Neutrophil (primary cell): ENCODE measurements around the gene BMP2K.

ENCODE experiments used
- H3K27ac ChIP-seq: fragments of 200-600 bp; sonication (generic); 2 replicates; pipeline ENCODE4 v1.5.1; 2016; ENCODE audit warnings: mild to moderate bottlenecking, moderate library complexity
- H3K27me3 ChIP-seq: fragments of 200-600 bp; sonication (generic); 2 replicates; pipeline ENCODE4 v1.6.0; 2016; ENCODE audit warnings: mild to moderate bottlenecking
- H3K36me3 ChIP-seq: fragments of 200-600 bp; sonication (generic); 2 replicates; pipeline ENCODE4 v1.5.1; 2017
- H3K4me1 ChIP-seq, 2 experiments: fragments of 200-600 bp in 1 of 2; sonication (generic) in 1 of 2; 1 replicate in 1 of 2; 2 replicates in 1 of 2; pipeline versions ENCODE4 v1.5.1 to v1.6.1; 2013 to 2016; ENCODE audit warnings: low read depth in 1 of 2, low read length in 1 of 2, mild to moderate bottlenecking in 1 of 2, moderate library complexity in 1 of 2; ENCODE audit not compliant: control insufficient read depth in 1 of 2, insufficient read depth in 1 of 2
- H3K4me3 ChIP-seq, 2 experiments: fragments of 200-600 bp in 1 of 2; sonication (generic) in 1 of 2; 1 replicate in 1 of 2; 2 replicates in 1 of 2; pipeline ENCODE4 v1.5.1; 2013 to 2016; ENCODE audit warnings: low read depth in 1 of 2, low read length in 1 of 2, mild to moderate bottlenecking in 1 of 2, moderate library complexity in 1 of 2
- H3K9me3 ChIP-seq: fragments of 200-600 bp; sonication (generic); 2 replicates; pipeline ENCODE4 v1.5.1; 2016
- CTCF ChIP-seq: fragments of 200-600 bp; sonication (generic); IDR thresholded peaks from 2 replicates; pipeline ENCODE4 v1.5.1; 2016; ENCODE audit warnings: antibody characterized with exemption

BMP2K gene

GRCh38 chr4:78945651-78946179 lies 169.6 kb downstream of the BMP2K start:
- H3K4me3 ChIP-seq = no peak overlapping the region
- H3K27ac ChIP-seq = no peak overlapping the region
- no peaks in the 10 kb centered on the region for H3K9me3 ChIP-seq
- no peak for TF ChIP-seq CTCF
- H3K4me1 ChIP-seq = no peaks in the 10 kb centered on the region
- no peaks in the 10 kb centered on the region for H3K27me3 ChIP-seq
- no peaks in the 10 kb centered on the region for H3K36me3 ChIP-seq

GRCh38 chr4:78949735-78950134 lies 173.6 kb downstream of the BMP2K start:
- Histone ChIP-seq H3K4me1 (no peaks in the 10 kb centered on the region), H3K27ac (no peak overlapping the region), H3K9me3 (no peaks in the 10 kb centered on the region), H3K36me3 (no peaks in the 10 kb centered on the region), H3K4me3 (no peak overlapping the region), H3K27me3 (peaks cover 6% of the 10 kb centered on the region)
- no peak for TF ChIP-seq CTCF

- Histone ChIP-seq H3K4me3 (no peak overlapping the region), H3K27me3 (peaks cover 10% of the 10 kb centered on the region), H3K9me3 (no peaks in the 10 kb centered on the region), H3K36me3 (no peaks in the 10 kb centered on the region), H3K27ac (no peak overlapping the region), H3K4me1 (no peaks in the 10 kb centered on the region)
- peak; percentile 53 for TF ChIP-seq CTCF
These were observed 175.8 kb downstream of the BMP2K start for GRCh38 chr4:78951862-78952472.

GRCh38 chr4:78953231-78953630 lies 177.1 kb downstream of the BMP2K start:
- Histone ChIP-seq H3K36me3 (no peaks in the 10 kb centered on the region), H3K4me3 (no peak overlapping the region), H3K27me3 (peaks cover 10% of the 10 kb centered on the region), H3K27ac (no peak overlapping the region), H3K9me3 (no peaks in the 10 kb centered on the region), H3K4me1 (no peaks in the 10 kb centered on the region)
- TF ChIP-seq CTCF = no peak

GRCh38 chr4:78953769-78954666 lies 177.9 kb downstream of the BMP2K start:
- H3K4me1 ChIP-seq = no peaks in the 10 kb centered on the region
- H3K36me3 ChIP-seq = no peaks in the 10 kb centered on the region
- TF ChIP-seq CTCF = no peak

More at GRCh38 chr4:78953769-78954666, 177.9 kb downstream of the BMP2K start:
- Histone ChIP-seq H3K27me3 (peaks cover 10% of the 10 kb centered on the region), H3K27ac (no peak overlapping the region), H3K4me3 (no peak overlapping the region), H3K9me3 (no peaks in the 10 kb centered on the region)
